Erythroblast (primary cell): ENCODE measurements around the gene RNF220.
"Not testable (repeated sequence)": the region's sequence is repeated elsewhere in the genome, so short reads cannot be mapped to it uniquely, and the experiment has no call there.

Experiments
- GATA1 ChIP-seq: IDR thresholded peaks from 2 replicates; pipeline ENCODE4 v1.6.1; 2011; ENCODE audit warnings: low read depth, mild to moderate bottlenecking, control low read depth, low read length, moderate library complexity
- POLR2A ChIP-seq: IDR thresholded peaks from 2 replicates; pipeline ENCODE4 v1.6.1; 2011; ENCODE audit warnings: mild to moderate bottlenecking, low read length

- not testable (repeated sequence) for TF ChIP-seq POLR2A, GATA1
These were observed 294.3 kb downstream of the RNF220 start for GRCh38 chr1:44699375-44699774.
